GM18858 (cell line): Measurements from ENCODE around the gene ITGA8.
A peak's percentile ranks its signal among the peaks of the same experiment; 100 is the strongest.
"Not testable (repeated sequence)": the region's sequence is repeated elsewhere in the genome, so short reads cannot be mapped to it uniquely, and the experiment has no call there.

Experiments used
- ATAC-seq: cut with Tn5 transposase; IDR thresholded peaks from one replicate; pipeline ENCODE4 v1.9.1; 2021; ENCODE audit not compliant: unreplicated experiment

ITGA8 gene

DNA sequence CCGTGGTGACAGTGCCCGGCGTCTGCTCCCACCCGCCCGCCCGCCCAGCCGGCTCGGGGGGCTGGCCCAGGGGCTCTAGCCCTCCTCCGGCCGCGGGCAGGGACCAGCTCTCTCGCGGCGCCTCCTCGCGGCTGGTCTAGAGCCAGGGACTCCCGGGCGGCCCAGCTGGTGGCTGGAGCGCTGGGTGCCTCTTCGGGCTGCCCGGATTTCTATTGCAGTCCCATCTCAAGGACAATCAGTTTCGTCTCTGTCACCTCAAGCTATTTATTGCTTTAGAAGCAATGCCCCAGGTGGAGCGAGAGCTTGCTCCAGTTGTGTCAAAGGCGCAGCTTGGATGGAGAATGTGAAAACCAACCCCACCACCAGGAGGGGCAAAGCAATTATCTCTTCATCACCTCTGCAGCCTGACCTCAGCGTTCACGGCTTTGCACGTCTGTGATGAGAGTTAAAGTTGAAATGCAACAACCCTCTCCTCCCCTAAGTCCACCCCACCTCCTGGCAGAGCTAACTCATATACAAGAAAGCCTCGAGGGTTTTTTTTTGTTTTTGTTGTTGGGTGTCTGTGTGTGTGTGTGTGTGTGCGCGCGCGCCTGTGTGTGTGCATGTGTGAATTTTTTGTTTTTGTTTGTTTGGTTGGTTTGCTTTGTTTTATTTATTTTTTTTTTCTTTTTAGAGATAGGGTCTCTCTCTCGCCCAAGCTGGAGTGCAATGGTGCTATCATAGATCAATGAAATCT lies at the start of gene ITGA8:
ITGA8 (minus strand) TSS at position 24 of the 736 bp plus-strand sequence. CDS start 151 bp downstream, outside the sequence.
- ATAC-seq: no peak

DNA sequence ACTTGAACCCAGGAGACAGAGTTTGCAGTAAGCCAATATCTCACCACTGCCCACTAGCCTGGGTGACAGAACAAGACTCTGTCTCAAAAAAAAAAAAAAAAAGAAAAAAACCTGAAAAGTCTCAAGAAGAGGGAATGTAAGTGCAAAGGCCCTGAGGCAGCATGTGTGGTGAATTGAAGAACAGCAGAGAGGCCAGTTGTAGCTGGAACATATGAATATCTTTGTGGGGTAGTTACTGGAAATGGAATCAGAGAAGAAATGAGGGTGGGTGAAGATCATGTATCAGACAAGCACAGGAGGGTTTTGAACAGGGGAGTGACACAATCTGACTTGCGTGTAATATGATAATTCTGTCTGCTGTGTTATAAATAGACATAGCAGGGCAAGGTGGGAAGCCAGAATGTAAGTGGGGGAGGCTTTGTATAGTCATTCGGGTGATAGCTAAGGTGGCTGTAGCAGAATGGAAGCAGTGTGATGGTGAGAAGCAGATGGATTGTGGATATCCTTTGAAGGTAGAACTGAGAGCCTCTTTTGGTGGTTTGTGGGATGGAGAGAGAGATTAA lies 45.3 kb upstream of the ITGA8 start:
- no peak for ATAC-seq

DNA sequence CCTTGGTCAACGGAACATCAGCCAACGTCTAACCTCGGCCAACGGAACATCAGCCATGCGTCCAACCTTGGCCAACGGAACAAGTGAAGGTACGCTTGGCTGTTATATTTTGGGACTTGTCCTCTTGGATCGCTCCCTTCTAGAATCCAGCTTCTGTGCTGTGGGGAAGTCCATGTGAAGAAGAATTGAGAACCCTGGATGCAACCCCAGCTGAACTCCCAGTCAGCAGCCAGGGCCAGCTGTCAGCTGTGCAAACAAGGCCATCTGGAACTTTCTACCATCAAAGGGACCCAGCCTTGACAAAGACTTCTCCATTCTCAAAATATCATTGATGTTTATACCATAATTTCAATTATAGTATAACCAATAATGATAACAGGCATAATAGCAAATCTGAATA lies 43.3 kb upstream of the ITGA8 start:
- ATAC-seq: no peak

DNA sequence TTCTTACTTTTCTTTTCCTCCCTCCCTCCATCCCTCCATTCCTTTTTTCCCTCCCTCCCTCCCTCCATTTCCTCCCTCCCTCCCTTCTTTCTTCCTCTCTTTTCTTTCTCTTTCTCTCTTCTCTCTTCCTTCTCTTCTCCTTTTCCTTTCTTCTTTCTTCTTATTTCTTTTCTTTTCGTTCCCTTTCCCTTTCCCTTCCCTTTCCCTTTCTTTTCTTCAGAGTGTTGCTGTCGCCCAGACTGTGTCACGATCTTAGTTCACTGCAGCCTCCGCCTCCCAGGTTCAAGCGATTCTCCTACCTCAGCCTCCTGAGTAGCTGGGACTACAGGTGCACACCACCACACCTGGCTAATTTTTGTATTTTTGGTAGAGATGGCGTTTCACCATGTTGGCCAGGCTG lies 42.5 kb upstream of the ITGA8 start:
- not testable (repeated sequence) for ATAC-seq

DNA sequence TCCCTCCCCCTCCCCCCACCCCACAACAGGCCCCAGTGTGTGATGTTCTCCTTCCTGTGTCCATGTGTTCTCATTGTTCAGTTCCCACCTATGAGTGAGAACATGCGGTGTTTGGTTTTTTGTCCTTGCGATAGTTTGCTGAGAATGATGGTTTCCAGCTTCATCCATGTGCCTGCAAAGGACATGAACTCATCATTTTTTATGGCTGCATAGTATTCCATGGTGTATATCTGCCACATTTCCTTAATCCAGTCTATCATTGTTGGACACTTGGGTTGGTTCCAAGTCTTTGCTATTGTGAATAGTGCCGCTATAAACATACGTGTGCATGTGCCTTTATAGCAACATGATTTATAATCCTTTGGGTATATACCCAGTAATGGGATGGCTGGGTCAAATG lies 41.5 kb upstream of the ITGA8 start:
- ATAC-seq: not testable (repeated sequence)

DNA sequence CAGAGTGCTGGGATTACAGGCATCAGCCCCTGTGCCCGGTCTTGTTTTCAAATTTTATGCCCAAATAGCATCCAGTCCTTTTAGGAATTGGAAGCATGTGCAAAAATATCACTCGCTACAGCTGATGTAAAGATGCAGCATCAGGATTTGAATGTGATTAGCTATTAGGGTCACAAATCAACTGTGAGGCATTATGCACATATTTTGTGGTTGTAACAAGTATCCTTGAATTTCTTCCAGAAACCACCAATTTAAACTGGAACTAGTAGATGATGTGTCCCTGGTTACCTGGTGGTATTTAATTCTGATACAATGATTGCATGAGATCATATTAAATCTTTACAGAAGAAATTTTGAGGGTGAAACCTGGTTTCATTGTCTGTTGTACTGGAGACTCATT lies 41.0 kb upstream of the ITGA8 start:
- no peak for ATAC-seq

DNA sequence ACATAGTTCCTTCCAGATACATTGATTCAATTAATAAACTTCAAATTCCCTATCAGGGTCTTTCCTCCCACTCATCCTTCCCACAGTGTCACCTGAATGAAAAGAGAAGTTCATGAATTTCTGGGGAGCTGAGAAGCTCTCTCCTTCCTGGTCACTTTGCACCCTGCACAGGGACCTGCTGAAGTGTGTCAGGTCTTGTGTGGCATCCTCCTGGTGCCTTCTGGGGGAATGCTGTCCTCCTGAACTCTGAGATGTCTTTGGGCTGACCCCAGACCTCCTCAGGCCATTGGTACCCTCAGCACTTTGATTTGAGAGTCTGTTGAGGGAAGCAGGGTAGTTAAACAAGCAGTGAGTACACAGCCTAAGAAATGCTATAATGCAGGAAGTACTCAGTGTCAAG lies 39.5 kb upstream of the ITGA8 start:
- ATAC-seq: no peak

DNA sequence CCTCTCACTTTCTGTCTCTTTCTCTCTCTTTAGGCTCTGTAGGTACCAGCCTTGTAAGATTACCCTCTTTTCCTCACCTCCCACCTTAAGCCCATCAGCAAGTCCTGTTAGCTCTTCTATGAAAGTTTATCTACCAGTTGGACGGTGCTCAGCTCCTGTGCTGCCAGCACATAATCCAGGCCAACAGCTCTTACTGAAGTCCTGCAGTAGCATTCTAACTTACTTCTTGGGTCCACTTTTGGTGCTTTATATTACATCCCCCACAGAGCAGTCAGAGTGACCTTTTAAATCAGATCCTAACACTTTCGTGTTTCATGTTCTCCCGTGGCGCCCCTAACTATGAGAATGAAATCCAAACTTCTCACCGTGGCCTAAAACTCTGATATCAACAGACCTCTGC lies 38.9 kb upstream of the ITGA8 start:
- no peak for ATAC-seq

DNA sequence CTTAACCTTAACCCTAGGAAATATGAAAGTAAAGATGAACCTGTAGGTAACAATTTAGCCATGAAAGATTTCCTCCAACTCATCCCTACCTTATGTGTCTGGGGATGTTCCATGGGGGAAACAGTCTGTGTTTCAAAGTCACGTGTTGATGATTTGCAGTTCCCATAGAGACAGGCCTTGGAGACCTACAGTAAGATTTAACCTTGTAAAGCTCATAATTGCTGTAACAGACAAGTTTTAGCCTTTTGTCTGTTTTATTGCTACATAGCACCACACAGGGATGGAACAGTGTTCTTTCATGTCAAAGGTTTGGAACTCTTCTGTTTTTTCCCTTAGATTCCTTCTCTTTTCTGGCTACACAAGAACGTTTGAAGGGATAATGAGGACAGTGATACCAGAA lies 35.2 kb upstream of the ITGA8 start:
- no peak for ATAC-seq

DNA sequence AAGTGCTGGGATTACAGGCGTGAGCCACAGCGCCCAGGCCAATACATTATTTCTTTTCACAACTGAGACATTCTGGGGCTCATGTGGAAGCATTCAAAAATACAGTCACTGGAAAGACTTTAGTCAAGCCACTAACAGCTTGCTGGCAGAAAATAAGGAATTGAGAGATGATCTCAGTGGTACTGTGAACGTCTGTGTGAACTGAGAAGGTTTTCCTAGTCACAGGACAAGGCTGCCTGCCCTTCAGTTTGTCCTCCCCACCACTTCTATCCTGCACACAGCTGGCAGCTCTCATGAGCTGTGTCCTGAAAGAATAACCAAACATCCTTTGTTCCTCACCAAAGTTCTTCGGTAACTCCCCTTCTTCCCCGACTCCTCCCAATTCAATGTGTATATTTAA lies 31.3 kb upstream of the ITGA8 start:
- no peak for ATAC-seq

DNA sequence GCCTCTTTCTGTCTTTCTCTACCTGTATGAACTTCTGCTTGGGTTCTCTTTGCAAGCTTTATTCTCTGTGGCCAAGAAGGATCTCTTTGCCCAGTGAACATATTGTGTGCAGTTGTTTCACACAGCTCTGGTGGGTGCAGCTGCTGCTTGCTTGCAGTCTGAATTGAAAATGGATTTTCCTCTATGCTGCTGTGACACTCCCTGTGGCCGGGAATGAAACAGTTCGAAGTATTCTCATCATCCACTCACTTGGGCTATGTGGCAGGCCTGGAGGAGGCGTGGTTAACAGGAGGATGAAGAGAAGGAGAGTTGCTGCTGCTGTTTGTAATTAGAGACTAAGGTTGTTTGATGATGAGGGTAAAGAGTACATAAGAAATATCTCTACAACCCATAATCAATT lies 28.4 kb upstream of the ITGA8 start:
- ATAC-seq: no peak

DNA sequence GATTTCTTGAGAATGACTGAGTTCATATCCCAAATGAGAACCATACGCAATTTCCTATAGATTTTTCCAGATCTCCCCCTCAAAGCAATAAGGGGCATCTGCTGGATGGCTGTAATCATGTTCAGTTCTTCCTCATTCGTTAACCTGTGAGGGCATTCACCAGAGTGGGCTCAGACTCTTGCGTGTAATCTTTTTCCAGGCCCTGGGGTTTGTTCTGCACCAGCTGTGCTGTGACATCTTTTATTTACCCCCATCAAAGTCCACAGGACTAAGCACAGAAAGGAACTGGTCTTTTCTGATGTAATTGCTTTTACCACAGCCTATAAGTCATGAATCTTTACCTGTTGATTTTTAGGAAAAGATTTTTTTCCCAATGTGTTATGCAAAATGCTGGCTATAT lies 27.9 kb upstream of the ITGA8 start:
- ATAC-seq: no peak

DNA sequence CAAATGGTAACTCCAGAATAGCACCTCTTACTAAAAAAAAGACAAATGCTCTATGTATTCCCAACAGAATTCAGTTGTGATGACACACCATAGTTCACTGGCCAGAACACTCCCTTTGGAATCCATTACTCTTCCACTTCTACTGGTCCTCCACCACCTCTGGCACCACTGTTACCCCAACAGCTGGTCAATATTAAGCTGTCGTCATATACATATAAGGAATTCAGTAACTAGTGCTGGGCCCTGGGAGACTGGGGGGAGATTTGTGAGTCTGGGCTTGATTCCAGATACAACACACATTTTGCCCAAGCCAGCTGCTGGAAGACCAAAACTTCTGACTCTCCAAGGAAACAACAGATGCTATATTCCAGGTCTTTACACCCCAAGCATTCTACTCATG lies 26.0 kb upstream of the ITGA8 start:
- ATAC-seq: no peak

DNA sequence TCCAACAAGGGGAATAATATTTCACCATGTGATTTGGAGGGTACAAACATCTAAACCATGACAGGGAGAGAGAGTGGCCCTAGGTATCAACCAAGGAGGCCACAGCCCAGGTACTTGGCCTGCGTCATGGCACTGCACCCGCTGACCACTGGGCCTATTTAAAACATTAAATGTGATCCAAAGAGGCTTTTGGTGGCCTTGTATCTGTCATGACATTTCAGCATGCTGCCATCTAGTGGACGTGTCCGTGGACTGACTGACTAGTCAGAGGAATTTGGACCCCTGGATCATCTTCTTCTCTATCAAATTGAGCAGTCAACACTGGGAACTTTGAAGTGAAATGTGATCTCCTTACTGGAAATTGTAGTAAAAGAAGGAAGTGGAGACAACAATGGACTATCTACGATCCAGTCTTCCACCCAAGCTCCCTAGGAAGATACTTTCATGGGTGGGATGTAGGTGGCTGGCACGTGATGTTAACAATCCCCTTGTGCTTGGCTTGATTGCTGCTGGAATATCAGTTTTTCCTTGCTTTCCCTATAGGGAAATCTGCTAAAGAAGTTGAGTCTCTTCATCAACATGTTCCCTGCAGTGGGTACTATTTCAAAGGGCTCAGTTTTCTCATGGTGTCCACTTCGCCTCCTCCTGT lies 24.6 kb upstream of the ITGA8 start:
- ATAC-seq: peak; percentile 70

DNA sequence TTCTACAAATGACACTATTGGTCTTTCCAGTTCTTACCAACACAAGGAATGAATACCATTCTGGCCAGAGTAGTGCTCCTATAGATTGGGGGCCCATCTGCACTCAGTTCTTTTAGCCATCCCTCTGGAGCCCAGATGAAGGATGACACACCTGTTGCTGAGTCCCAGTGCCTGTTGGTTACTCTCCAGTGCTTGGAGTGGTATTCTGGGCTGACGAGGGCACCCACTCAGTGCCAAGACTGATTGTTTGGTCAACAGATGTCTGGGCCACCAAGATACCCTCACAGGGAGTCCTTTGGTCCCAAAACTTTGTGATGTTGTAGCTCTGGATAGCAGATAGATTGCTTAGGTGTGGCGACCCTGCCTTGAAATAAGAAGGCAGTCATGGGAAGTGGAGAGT lies 23.7 kb upstream of the ITGA8 start:
- no peak for ATAC-seq

DNA sequence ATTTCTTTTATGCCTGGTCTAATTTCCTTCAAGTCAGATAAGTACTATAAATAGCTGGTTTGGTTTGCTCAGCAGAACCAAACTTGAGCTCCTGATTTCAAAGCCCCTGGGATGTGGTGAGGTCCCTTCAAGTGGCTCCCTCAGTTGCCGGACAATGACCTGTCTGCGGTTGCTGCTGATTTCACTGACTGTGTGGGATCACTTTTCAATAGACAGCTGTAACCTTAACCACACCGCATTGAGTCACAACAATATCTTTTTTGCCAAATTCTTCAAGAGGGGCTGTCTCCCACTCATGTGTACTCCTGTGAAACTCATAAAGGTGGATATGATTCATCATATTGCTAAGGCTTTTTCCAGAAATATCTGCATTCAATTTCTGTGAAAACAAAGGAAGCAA lies 23.1 kb upstream of the ITGA8 start:
- ATAC-seq: no peak

DNA sequence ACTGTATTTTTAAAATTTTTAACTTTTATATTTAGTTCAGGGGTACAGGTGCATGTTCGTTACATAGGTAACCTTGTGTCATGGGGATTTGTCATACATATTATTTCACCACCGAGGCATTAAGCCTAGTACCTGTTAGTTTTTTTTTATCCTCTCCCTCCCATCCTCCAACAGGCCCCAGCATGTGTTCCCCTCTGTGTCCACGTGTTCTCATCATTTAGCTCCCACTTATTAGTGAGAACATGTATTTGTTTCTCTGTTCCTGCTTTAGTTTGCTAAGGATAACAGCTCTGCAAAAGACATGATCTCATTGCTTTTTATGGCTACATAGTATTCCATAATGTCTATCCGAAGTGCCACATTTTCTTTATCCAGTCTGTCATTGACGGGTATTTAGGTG lies 22.4 kb upstream of the ITGA8 start:
- ATAC-seq: no peak

DNA sequence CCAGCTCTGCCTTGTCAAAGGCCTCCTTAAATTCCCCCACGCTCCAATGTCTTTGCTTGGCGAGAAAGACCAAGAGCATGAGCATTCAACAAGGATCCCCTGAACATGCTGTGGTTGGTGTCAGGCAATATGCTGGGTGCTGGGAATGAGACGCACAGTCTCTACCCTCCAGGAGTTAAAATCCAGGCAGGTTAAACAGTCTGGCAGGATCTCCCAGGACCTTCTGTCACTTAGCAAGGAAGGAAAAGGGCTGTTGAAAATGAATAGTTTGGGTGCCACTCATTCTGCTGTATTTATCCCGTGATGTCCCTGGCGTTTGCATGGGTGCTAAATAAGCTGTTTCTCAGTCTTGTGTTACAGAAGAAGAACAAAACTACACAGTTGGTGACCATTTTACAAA lies 21.9 kb upstream of the ITGA8 start:
- no peak for ATAC-seq

DNA sequence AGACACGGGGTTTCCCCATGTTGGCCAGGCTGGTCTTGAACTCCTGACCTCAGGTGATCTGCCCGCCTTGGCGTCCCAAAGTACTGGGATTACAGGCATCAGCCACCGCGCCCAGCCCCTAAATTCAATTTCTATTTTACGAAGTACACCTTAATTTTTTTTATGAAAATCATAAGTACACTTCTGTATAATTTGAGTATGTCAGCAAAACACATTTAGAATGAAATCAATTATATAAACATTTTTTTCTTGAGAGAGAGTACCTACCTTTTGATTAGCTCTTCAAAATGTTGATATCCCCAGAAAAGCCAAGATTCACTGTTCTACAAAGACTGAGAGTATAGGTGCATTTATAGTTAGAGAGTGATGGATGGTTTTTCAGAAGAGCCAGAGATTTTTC lies 20.5 kb upstream of the ITGA8 start:
- ATAC-seq: no peak

DNA sequence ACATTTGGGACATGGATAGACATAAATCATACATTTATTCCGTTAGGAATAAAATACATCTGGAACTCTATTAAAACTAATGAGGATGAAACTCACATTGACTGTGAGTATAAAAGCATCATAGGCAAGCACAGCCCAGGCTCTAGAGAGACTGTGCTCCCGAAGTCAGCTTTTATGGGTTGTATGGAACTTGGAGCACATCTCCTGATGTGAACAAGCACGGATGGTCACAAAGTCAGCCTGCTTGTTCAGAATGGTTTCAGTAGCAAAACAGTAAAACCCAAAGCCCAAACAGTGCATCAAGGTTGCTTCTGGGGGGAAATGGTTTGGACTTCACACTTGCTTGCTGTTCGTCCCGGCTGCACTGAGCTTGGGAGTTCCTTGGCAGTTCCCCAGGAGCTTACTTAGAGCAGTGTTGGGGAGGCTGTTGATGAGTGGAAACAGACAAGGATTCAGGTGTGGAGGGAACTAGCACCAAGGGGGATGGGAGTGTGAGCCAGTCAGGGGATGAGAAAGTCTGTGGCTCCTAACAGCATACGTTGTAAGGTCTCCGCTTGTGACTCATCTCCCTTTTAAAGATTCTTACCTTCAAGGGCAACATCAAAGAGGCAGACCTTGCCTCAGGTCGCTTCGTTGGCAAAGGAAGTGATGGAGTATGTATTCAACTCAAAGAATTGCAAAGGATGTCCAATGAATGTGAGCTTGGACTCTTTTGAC lies 19.7 kb upstream of the ITGA8 start:
- ATAC-seq: no peak

DNA sequence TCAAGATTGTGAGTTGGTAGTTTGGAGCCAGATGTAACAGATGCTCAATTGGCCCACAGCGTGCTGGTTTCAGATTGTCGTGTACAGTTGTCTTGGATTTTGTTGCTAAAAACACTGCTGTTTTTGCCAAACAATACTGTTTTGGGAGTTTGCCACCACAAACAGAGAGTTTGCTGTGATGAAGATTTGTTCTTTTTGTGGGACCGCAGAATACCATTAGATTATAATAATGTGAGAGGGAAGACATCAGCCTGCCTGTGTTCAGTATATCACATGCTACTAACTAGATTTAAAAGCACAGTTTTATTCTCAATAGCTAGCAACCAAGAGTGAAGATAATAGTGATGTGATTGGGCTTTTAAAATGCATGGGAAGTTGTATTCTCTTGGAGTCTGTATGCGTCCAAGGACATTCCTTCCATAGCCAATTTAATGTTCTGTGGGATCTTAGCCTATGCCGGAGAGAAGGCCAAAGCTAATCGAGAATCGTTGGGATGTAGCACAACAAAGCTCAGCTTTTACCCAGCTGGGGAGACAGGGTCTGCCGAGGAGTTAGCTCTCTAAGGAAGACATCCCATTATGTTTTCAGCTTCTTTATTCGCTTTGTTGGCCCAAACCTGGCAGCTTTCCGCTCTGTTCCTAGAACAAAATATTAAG lies 18.7 kb upstream of the ITGA8 start:
- no peak for ATAC-seq
